Left lobe of liver (tissue), 2 donors: ENCODE data around the gene LUM. TPM values are rescaled to one million over a fixed set of nuclear protein-coding genes. Genes with fewer than 3 reads are reported as not detected.

Source experiments
- ATAC-seq: fragments of 200-7000 bp; cut with Tn5 transposase; one replicate; pipeline ENCODE4 v1.9.1; 2020; ENCODE audit warnings: mild to moderate bottlenecking, moderate library complexity
- DNase-seq: peaks from one replicate; pipeline ENCODE4 v3.0.0-alpha.2; 2020; ENCODE audit warnings: low spot score
- total RNA-seq: library from RNA; stranded (reverse); gene quantifications from one replicate; pipeline ENCODE4 v1.2.1, GENCODE V29; 2021
- donor health status: DM: no; HTN: no; CAD: no; lungs with moderate emphysema.
- donor health status: DM: no; HTN: yes; CAD: no.

LUM gene
- total RNA-seq, 1 donor from 2014 or later: 4.9 TPM

DNA sequence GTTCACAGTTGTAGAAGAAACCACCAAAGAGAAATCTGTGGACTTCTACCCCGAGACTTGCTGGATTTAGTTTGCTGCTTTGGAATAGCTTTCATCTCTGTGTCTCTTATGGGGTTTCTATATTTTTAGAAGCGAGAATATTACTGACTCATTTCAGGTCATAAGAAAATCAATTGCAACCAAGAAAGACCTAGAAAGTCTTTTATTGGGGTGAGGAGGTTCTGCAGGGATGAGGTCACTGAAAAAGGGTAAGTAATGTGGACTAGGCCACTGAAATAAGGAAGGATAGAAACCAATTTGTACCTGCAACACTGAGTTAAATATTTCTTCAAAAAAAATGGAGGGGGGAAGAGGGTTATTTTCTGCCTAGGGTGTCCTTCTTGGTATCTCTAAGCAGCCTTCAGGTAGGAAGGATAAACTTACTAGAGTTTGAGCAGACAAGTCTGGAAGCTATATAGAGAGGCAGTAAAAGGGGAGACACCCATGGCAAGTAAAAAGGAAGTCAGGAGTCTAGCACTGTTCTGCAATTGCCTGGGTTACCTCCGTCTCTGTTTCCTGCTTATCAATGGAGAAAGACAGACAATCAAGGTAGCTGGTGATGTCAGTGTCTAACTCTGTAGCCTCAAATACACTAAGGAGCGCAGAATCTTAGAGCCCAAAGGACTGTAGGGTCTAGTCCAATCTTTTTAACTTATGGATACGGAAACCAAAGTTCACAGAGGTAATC is 33.9 kb downstream of the LUM start:
- DNase-seq: no peak
- no peak for ATAC-seq

DNA sequence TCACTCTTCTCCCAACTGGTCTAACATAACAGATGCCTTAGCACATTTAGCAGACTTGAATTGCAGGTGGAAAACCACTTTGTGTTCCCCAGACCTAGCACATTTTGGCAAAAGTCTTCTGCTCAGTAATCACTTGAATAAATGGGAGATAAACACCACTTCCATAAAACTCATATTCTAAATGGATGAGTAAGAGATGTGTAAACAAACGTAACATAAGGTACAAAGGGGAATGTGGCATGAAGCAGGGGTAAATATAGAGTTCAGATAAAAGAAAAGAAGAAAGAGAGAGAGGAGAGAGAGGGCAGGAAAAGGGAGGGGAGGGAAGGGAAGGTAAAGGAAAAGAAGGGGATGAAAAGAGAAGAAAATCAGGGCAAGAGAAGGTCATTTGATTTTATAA is 36.4 kb downstream of the LUM start:
- no peak for ATAC-seq
- no peak for DNase-seq

DNA sequence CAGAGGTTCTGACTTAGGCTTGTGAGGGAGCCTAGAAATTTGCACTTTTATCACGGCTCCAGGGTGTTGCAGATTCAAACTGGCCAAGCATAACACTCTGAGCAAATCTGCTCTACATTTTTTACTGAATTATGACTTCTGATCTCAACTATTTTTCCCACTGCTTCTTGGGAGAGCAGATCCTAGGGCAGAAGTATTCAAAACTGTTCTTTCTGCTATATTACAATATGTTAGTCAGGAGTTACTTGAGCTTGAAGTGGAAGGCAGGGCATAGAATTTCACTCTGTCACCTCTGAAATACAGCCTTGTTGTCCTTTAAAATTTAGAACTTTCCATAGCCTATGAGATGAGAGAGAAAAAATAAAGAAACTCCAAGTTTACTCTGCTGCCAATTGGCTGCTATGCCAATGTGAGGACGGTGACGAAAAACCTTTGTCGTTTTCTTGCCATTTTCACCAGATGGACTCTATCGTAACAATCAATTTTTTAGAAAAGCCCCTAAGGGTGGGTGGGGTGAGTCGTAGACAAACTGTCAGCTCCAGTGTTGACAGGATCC is 37.1 kb downstream of the LUM start:
- ATAC-seq: no peak

DNA sequence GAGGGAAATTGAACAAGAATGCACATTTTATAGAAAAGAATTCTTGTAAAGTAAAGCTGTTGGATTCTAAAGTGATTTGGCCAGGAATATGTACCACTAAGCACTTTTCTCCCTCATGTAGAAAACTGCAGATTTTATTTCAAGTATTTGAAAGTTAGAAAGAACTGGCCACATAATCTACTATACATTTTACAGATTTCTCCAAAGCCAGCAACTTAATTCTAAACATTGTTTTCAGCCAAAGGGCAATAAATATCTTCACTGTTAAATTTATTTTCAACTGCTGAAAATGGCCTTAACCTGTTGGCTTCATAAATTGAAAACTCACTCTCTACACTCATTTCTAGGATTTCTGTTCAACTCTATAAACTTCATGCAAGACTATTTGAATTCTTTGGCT is 37.9 kb downstream of the LUM start:
- no peak for DNase-seq
- no peak for ATAC-seq

More for the DNA sequence above, 37.1 kb downstream of the LUM start:
- DNase-seq: no peak

DNA sequence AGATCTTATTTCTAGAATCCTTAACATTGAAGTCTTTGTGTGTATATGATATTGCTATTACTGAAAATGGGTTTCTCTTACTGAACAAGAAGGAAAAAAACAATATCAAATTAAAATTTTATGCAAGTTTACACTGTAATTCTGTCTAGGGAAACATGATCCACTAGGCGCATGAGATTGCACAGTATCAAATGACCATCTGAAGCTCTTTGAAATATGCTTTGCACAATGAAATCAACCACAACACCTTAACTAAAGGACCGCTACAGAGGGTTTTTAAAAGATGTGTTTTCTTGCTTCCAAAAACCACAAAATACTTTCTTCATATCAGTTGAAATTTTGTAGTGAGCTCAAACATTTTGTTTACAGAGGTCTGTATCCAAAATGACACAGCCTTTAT is 38.4 kb downstream of the LUM start:
- ATAC-seq: no peak
- no peak for DNase-seq

DNA sequence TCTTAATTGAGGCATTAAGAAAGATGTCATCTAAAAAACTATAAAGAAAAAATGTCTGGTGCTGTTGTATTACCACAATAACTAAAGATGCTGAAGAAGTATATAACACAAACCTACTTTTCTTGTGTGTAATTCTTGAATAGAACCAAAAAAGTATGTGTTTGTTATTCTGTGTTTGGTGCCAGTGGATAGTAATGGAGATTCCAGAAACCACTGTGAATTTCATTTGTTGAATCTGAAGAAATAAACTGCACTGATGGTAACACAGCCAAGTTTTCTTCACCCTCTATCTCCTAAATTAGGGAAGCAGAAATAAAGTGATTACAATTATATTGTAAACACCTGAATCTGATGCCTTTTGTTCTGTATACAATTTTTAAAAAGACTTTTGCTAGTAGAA is 40.4 kb downstream of the LUM start:
- DNase-seq: no peak
- no peak for ATAC-seq

DNA sequence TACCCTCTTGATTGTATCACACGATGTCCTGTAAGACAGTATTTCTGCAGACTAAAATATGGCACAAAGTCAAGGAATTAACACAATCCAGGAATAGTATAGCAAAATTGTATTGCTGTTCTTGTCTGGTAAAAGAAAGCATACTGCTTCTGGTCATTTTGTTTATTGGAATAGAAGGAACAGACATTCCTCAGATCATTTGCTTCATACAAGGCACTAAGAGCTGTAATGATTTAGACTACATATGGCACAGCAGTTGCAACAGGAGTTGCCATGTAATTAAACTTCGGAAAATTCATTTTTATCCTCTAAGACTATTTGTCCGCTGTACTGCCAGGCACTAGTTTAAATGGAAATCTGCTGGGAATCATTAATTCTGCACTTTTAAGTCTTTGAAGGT is 45.9 kb downstream of the LUM start:
- ATAC-seq (no peak), DNase-seq (no peak)

DNA sequence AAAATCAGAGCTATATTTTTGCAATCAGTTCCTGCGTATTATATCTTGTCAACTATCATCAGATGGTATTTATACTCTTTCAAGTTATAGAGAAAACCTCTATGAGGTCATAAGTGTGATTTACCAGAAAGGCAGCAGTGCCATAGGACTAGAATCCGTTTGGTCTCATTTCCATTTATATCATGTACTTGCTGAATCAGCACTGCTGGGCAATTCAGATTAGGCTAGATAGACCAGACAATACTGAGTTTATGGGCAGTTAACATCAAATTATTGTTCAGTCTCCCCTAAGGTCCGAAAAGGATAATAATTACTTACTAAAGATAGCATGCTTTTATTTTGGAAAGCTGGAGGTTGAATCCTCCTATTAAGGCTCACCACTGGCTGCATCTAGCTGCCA is 46.7 kb downstream of the LUM start:
- ATAC-seq: no peak
- DNase-seq: no peak

DNA sequence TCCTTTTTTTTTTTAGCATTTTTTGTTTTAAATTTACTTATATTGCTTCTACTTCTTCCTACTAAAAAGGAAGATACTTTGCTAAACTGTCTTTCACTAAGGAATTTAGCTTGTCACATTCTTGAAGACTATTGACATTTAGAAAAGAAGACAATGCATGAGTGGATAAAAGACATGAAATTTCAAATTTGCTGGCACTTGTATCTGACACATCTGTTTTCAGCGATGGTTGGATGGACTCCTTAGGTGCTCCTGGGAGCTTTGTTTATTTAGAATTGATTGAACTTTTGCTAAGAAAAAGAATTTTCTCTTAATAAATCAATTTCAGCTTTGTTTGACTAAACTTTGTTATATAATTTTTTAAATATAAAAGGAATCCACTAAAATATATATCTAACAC is 50.2 kb downstream of the LUM start:
- no peak for DNase-seq
- no peak for ATAC-seq

DNA sequence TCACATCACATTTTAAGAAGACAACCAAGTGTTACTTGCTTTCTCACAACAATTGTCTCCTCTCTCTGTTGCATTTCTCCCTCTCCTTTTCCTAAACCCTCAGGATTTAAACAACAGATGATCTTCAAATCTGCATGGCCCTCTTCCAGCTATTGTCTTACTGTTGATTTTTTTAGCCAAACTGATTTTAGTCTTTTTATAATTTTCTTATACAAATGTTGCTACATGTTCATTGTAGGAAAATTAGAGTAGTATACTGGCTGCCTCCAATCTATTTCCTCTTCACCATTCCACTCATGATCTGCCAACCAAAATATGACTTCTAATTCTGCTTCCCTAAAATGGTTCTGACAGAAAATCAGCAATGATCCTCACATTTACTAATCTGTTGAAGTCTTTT is 52.1 kb downstream of the LUM start:
- ATAC-seq (no peak), DNase-seq (no peak)

DNA sequence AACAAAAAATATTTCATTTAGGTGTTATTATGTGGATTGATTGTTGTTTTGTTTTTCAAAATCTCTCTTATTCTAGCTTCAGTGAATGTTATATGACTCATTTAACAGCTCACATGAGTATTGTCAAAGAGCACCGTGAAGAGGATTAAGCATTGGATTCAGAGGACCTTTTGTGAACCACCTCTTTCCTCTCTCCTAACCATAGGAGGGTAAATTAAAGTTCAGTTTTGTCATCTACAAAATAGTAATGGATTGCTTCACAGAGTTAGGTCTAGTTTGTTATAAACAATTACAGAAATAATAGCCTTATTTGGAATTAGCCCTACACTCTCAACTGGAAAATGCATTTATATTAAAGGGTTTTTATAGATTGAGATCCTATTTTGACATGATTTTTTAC is 52.5 kb downstream of the LUM start:
- no peak for DNase-seq
- no peak for ATAC-seq

DNA sequence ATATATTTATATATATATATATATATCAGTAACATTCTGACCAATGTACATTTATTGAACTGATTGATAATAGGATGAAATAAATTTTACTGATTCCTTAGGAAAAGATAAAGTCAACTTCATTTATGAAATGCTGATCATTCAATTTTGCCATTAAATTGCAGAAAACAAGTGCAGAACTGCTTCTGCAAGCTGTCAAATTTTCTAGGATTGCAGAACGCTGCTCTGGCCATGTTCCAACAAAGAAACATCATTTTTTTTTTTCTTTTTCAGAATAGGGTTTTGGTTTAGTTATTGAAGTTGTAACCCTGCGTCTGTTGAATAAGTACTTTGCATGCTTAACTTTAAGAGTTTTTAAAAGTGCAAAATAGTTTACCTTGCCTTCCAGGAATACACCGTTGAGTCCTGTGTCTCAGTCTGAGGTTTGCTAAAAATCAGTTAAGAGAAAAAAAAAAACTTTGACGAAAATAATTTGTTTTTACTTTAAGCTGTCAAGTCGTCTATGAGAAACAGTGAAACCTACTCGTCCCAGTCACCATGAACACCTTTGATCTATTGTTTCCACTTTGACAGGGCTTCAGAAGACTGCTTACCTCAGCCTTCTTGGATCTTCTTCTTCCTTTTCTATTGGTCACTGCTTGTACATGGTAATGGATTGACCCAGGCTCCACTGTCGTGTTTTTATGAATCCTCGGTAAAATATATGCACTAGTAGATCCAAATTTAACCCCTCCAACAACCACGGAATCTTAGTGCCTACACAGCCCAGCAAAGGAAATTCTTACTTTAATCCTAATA is 53.7 kb downstream of the LUM start, which contains the start of gene KERA:
KERA (minus strand) TSS at position 657 of the 798 bp plus-strand sequence. CDS start 1,743 bp downstream, outside the sequence.
- ATAC-seq (no peak), DNase-seq (no peak)

DNA sequence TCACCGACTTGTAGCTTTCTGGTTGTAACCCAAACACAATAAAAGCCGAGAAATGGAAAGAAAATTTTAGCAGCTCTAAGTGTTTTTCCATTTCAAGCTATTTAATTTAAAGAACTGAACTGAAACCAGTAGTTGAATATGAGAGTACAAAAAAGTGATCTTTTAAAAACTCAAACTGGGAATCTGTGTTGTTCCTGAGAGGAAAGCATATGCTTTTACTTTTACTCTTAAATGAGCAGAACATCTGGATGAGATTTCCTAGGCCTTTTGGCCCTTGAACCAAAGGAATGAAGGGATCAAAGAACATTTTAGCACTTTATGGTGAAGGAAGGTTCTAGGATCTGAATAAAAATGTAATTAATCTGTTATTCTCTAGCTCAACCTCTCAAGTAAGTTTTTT is 54.8 kb downstream of the LUM start:
- ATAC-seq (no peak), DNase-seq (no peak)

DNA sequence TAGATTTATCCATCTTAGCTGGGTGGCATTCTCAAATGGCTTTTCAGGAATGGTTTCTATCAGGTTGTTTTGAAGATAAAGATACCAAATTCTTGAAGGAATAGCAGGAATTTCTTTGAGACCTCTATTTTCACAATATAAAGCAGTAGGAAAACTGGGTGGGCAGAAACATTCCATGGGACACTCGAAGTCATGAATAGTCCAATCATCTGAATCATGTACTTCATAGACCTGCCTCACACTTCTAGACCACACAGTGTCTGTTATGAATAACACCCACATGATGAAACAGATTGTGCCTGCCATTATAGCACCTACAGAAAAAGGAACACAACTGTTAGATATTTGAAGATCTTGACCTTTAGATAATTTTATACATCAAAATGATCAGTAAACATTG is 55.3 kb downstream of the LUM start:
- DNase-seq (no peak), ATAC-seq (no peak)

DNA sequence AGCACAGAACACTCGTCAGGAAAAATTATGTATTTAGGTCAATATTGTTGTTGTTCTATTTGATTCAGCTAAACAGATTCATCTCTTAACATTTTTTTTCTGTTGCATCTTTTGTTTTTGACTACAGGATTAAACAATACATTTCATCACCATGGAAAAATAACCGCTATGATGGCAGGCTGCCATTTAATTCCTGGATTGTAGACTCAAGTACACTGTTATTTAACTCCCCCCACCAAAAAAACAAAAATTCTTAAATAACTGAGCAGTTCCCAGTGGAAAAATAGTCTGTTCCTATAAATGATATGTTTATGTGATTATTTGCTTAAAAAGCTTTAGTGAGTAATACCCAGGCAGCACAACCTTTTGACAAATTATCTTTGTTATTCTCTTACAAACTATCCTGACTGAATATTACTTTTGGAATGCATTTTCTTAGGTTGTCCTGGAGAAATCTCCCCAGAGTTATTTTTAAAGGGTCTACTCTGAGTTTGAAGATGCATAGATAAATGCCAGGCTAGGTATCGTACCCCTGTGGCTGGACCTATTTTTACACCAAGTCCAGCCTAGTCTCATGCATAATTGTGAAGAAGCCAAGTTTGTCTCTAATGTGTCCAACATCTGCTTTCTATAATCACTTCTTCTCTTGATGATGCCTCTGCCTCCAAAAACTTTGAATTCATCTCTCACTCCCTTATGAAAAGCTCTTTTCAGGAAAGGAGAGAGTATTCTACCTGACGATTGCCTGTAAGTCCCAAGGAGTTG is 57.2 kb downstream of the LUM start:
- ATAC-seq (no peak), DNase-seq (no peak)

Other genes starting within 250 kb of the LUM start
- gene CCER1, start 156.3 kb downstream of the LUM start, total RNA-seq: not detected
- gene EPYC, start 106.5 kb downstream of the LUM start, total RNA-seq: not detected
- gene KERA, start 53.5 kb downstream of the LUM start, total RNA-seq: not detected
- gene DCN, start 71.3 kb upstream of the LUM start, total RNA-seq: 108 TPM